Neural crest cell (in vitro differentiated cells): ENCODE data around the gene GATAD2B. TPM values are rescaled to one million over a fixed set of nuclear protein-coding genes. Genes with fewer than 3 reads are reported as not detected.

ENCODE experiments used
- DNase-seq: peaks from one replicate; pipeline ENCODE4 v3.0.0; 2021; ENCODE audit warnings: low read depth, mixed read lengths, low spot score
- H3K27ac Mint-ChIP-seq: one replicate; pipeline ENCODE4 v1.8.0; 2021; ENCODE audit warnings: mild to moderate bottlenecking, mixed read lengths; ENCODE audit not compliant: unreplicated experiment
- H3K27me3 Mint-ChIP-seq: 2 replicates; pipeline ENCODE4 v1.8.0; 2021; ENCODE audit warnings: low read depth, mild to moderate bottlenecking, mixed read lengths
- H3K36me3 Mint-ChIP-seq: 2 replicates; pipeline ENCODE4 v1.8.0; 2021; ENCODE audit warnings: low read depth, mild to moderate bottlenecking, mixed read lengths
- H3K4me1 Mint-ChIP-seq: 2 replicates; pipeline ENCODE4 v1.8.0; 2021; ENCODE audit warnings: mixed read lengths
- H3K4me3 Mint-ChIP-seq: one replicate; pipeline ENCODE4 v1.8.0; 2021; ENCODE audit warnings: mild to moderate bottlenecking, mixed read lengths
- H3K9me3 Mint-ChIP-seq: 2 replicates; pipeline ENCODE4 v1.8.0; 2021; ENCODE audit warnings: mixed read lengths
- CTCF ChIP-seq: fragments of 200-600 bp; sonication (generic); conservative IDR thresholded peaks from 2 replicates; pipeline ENCODE4 v1.5.0; 2021; ENCODE audit warnings: antibody characterized with exemption, mild to moderate bottlenecking
- total RNA-seq: library from RNA; stranded (reverse); gene quantifications from 2 replicates; pipeline ENCODE4 v1.2.1, GENCODE V29; 2021

Gene GATAD2B
- total RNA-seq, 1 donor from 2014 or later, result 52.5 TPM

GRCh38 chr1:153793973-153794615 lies 128.7 kb downstream of the GATAD2B start:
- no peak for TF ChIP-seq CTCF
- H3K27ac Mint-ChIP-seq, result peak overlapping the region; percentile 95
- H3K27me3 Mint-ChIP-seq, result peaks cover 4% of the 10 kb centered on the region

GRCh38 chr1:153793261-153793972 lies 129.4 kb downstream of the GATAD2B start:
- Mint-ChIP-seq H3K4me1 (peaks cover 50% of the 10 kb centered on the region), H3K4me3 (peak overlapping the region; percentile 90), H3K36me3 (peaks cover 4% of the 10 kb centered on the region), H3K9me3 (no peaks in the 10 kb centered on the region), H3K27me3 (peaks cover 4% of the 10 kb centered on the region), H3K27ac (peak overlapping the region; percentile 95)
- no peak for TF ChIP-seq CTCF
- peak; percentile 26 for DNase-seq

More at GRCh38 chr1:153793973-153794615, 128.7 kb downstream of the GATAD2B start:
- peak overlapping the region; percentile 90 for H3K4me3 Mint-ChIP-seq
- H3K4me1 Mint-ChIP-seq, result peaks cover 46% of the 10 kb centered on the region
- peaks cover 4% of the 10 kb centered on the region for H3K36me3 Mint-ChIP-seq
- no peak for DNase-seq
- no peaks in the 10 kb centered on the region for H3K9me3 Mint-ChIP-seq

- no peak for TF ChIP-seq CTCF
- H3K4me3 Mint-ChIP-seq, result peak overlapping the region; percentile 64
- DNase-seq, result no peak
- peak overlapping the region; percentile 97 for H3K27ac Mint-ChIP-seq
- peaks cover 4% of the 10 kb centered on the region for H3K36me3 Mint-ChIP-seq
- no peaks in the 10 kb centered on the region for H3K9me3 Mint-ChIP-seq
- peaks cover 56% of the 10 kb centered on the region for H3K4me1 Mint-ChIP-seq
- peaks cover 4% of the 10 kb centered on the region for H3K27me3 Mint-ChIP-seq
These were observed 130.1 kb downstream of the GATAD2B start for GRCh38 chr1:153792631-153793041.

- peak overlapping the region; percentile 26 for H3K4me3 Mint-ChIP-seq
- H3K27me3 Mint-ChIP-seq, result peaks cover 2% of the 10 kb centered on the region
- no peak overlapping the region for H3K27ac Mint-ChIP-seq
- H3K9me3 Mint-ChIP-seq, result no peaks in the 10 kb centered on the region
- H3K4me1 Mint-ChIP-seq, result peaks cover 49% of the 10 kb centered on the region
- no peak for DNase-seq
- TF ChIP-seq CTCF, result no peak
- H3K36me3 Mint-ChIP-seq, result peaks cover 3% of the 10 kb centered on the region
These were observed 131.0 kb downstream of the GATAD2B start for GRCh38 chr1:153791648-153792253.

DNA sequence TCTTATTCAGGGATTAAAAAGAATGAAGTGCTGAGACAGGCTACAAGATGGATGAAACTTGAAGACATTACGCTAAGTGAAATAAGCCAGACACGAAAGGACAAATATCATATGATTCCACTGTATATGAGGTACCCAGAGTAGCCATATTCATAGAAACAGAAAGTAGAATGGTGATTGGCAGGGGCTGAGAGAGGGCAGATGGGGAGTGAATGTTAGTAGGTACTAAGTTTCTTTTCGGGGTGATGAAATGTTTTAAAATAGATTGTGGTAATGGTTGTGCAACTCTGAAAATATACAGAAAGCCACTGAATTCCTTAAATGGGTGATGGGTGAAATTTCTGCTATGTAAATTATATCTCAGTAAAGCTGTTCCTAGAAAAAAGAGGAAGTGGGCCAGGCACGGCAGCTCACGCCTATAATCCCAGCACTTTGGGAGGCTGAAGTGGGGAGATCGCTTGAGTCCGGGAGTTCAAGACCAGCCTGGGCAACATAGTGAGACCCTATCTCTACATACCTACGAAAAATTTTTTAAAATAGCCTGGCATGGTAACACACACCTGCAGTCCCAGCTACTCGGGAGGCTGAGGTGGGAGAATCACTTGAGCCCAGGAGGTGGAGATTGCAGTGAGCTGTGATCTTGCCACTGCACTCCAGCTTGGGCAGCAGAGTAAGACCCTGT lies 131.7 kb downstream of the GATAD2B start:
- Mint-ChIP-seq H3K4me1 (peaks cover 45% of the 10 kb centered on the region), H3K36me3 (no peaks in the 10 kb centered on the region), H3K27me3 (peaks cover 2% of the 10 kb centered on the region), H3K27ac (no peak overlapping the region), H3K4me3 (peak overlapping the region; percentile 14), H3K9me3 (no peaks in the 10 kb centered on the region)
- DNase-seq, result no peak
- no peak for TF ChIP-seq CTCF
